Neural crest cell (in vitro differentiated cells): Measurements from ENCODE around the gene ADCK2. TPM values are rescaled to one million over a fixed set of nuclear protein-coding genes. Genes with fewer than 3 reads are reported as not detected.

Experiments used
- DNase-seq: peaks from one replicate; pipeline ENCODE4 v3.0.0; 2021; ENCODE audit warnings: low read depth, mixed read lengths, low spot score
- H3K27ac Mint-ChIP-seq: one replicate; pipeline ENCODE4 v1.8.0; 2021; ENCODE audit warnings: mild to moderate bottlenecking, mixed read lengths; ENCODE audit not compliant: unreplicated experiment
- H3K27me3 Mint-ChIP-seq: 2 replicates; pipeline ENCODE4 v1.8.0; 2021; ENCODE audit warnings: low read depth, mild to moderate bottlenecking, mixed read lengths
- H3K36me3 Mint-ChIP-seq: 2 replicates; pipeline ENCODE4 v1.8.0; 2021; ENCODE audit warnings: low read depth, mild to moderate bottlenecking, mixed read lengths
- H3K4me1 Mint-ChIP-seq: 2 replicates; pipeline ENCODE4 v1.8.0; 2021; ENCODE audit warnings: mixed read lengths
- H3K4me3 Mint-ChIP-seq: one replicate; pipeline ENCODE4 v1.8.0; 2021; ENCODE audit warnings: mild to moderate bottlenecking, mixed read lengths
- H3K9me3 Mint-ChIP-seq: 2 replicates; pipeline ENCODE4 v1.8.0; 2021; ENCODE audit warnings: mixed read lengths
- CTCF ChIP-seq: fragments of 200-600 bp; sonication (generic); conservative IDR thresholded peaks from 2 replicates; pipeline ENCODE4 v1.5.0; 2021; ENCODE audit warnings: antibody characterized with exemption, mild to moderate bottlenecking
- total RNA-seq: library from RNA; stranded (reverse); gene quantifications from 2 replicates; pipeline ENCODE4 v1.2.1, GENCODE V29; 2021

ADCK2 gene
- total RNA-seq, 1 donor from 2014 or later, result 14.2 TPM

- no peaks in the 10 kb centered on the region for H3K9me3 Mint-ChIP-seq
- peak overlapping the region; percentile 41 for H3K4me3 Mint-ChIP-seq
- no peak for DNase-seq
- H3K4me1 Mint-ChIP-seq, result peaks cover 24% of the 10 kb centered on the region
- TF ChIP-seq CTCF, result no peak
- H3K27ac Mint-ChIP-seq, result no peak overlapping the region
- H3K36me3 Mint-ChIP-seq, result no peaks in the 10 kb centered on the region
- H3K27me3 Mint-ChIP-seq, result no peaks in the 10 kb centered on the region
Measured at GRCh38 chr7:140631021-140631420, 41.7 kb upstream of the ADCK2 start.

- Mint-ChIP-seq H3K27ac (no peak overlapping the region), H3K4me1 (peaks cover 23% of the 10 kb centered on the region), H3K36me3 (no peaks in the 10 kb centered on the region), H3K9me3 (no peaks in the 10 kb centered on the region), H3K27me3 (no peaks in the 10 kb centered on the region), H3K4me3 (no peak overlapping the region)
- no peak for TF ChIP-seq CTCF
- DNase-seq, result no peak
Measured at GRCh38 chr7:140631602-140632001, 41.1 kb upstream of the ADCK2 start.

- Mint-ChIP-seq H3K9me3 (no peaks in the 10 kb centered on the region), H3K36me3 (no peaks in the 10 kb centered on the region), H3K4me3 (peak overlapping the region; percentile 80), H3K27me3 (peaks cover 2% of the 10 kb centered on the region), H3K4me1 (peaks cover 49% of the 10 kb centered on the region), H3K27ac (peak overlapping the region; percentile 62)
- no peak for TF ChIP-seq CTCF
- no peak for DNase-seq
Measured at GRCh38 chr7:140635345-140635744, 37.4 kb upstream of the ADCK2 start.

DNA sequence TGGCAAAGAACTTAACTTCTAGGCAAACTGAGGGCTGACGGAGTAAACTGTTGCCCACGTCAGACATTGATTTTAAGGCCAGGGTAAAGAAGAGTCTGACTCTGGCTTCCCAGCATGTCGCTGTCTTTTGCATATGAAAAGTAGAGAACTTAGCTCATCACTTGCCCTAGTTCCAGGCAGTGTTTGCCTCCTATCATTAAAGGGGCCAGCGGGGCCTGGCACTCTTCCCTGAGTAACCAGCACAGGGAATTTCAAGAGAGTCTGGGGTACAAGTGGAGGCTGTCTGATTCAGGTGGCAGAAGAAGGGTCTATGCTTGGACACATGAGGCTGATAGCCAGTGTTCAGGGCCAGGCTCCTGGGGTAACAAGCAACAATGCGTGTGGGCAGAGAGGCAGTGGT is 36.9 kb upstream of the ADCK2 start:
- no peak for DNase-seq
- H3K4me1 Mint-ChIP-seq, result peaks cover 48% of the 10 kb centered on the region
- H3K27ac Mint-ChIP-seq, result peak overlapping the region; percentile 73
- H3K9me3 Mint-ChIP-seq, result no peaks in the 10 kb centered on the region
- peaks cover 2% of the 10 kb centered on the region for H3K27me3 Mint-ChIP-seq
- no peaks in the 10 kb centered on the region for H3K36me3 Mint-ChIP-seq
- H3K4me3 Mint-ChIP-seq, result peak overlapping the region; percentile 80
- TF ChIP-seq CTCF, result no peak

DNA sequence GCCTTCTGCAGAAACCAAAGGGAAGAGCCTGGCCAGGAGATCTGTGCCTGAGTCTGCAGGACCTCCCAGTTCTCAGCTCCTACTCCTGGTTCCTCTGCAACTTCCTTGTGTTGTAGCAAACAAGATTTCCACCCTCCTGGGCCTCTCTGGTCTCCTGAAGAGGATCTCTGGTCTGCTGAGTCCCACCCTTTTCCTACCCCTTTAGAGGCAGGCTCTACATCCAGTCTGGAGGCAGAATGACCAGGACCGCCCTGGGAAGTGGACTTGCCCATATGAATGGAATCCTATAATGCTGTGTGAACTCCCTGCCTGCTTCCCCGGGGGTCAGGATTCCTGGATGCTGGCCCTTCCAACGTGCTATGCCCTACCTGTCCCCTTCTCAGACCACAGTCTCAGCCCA is 35.3 kb upstream of the ADCK2 start:
- Mint-ChIP-seq H3K27me3 (peaks cover 4% of the 10 kb centered on the region), H3K9me3 (no peaks in the 10 kb centered on the region), H3K36me3 (no peaks in the 10 kb centered on the region), H3K4me1 (peaks cover 53% of the 10 kb centered on the region), H3K4me3 (peak overlapping the region; percentile 99), H3K27ac (peak overlapping the region; percentile 3)
- no peak for DNase-seq
- TF ChIP-seq CTCF, result no peak
